Esophagus squamous epithelium (tissue), 5 donors: ENCODE measurements around the gene TMEM37. TPM values are rescaled to one million over a fixed set of nuclear protein-coding genes. Genes with fewer than 3 reads are reported as not detected.

Experiments used
- DNase-seq: peaks from one replicate; lab custom pipeline; 2025; lab: John Stamatoyannopoulos, UW
- H3K27ac ChIP-seq, 4 donors: fragments of 200-600 bp; sonication (generic); one replicate each; pipeline ENCODE4 v1.5.1; 2016 to 2019; ENCODE audit warnings: mild to moderate bottlenecking in 1 of 4
- H3K27me3 ChIP-seq, 4 donors: fragments of 200-600 bp; sonication (generic); 1 replicate in 3 of 4; 2 replicates in 1 of 4; pipeline versions ENCODE4 v1.5.1 to v1.6.0; 2017 to 2021; ENCODE audit warnings: antibody characterized with exemption in 1 of 4
- H3K36me3 ChIP-seq, 3 donors: fragments of 200-600 bp; sonication (generic); one replicate each; pipeline ENCODE4 v1.5.1; 2016 to 2019
- H3K4me1 ChIP-seq, 3 donors: fragments of 200-600 bp; sonication (generic); one replicate each; pipeline ENCODE4 v1.5.1; 2017 to 2019
- H3K4me3 ChIP-seq, 4 donors: fragments of 200-600 bp; sonication (generic); 1 replicate in 3 of 4; 2 replicates in 1 of 4; pipeline ENCODE4 v1.5.1; 2016 to 2019; ENCODE audit warnings: mild to moderate bottlenecking in 2 of 4, moderate library complexity in 1 of 4
- H3K9me3 ChIP-seq, 3 donors: fragments of 200-600 bp; sonication (generic); one replicate each; pipeline ENCODE4 v1.5.1; 2016 to 2019
- POLR2A ChIP-seq, 4 donors: fragments of 450-650 bp; IDR thresholded peaks; one replicate each; pipeline ENCODE4 v1.6.1; 2017; ENCODE audit warnings: antibody characterized with exemption in 4 of 4, mild to moderate bottlenecking in 4 of 4, moderate library complexity in 3 of 4
- WGBS, 2 donors: methylation state at CpG; one replicate each; pipeline ENCODE4 v1.1.5; 2018; 5-methylcytosine and 5-hydroxymethylcytosine counted together
- intact Hi-C: fragments of 100-400 bp; cut with DNase I; formaldehyde crosslinking; loops from one replicate; pipeline ENCODE4 v1.15.0; 2022
- total RNA-seq, 4 donors: library from RNA; depleted of rRNA; stranded (reverse); fragments of >200 nt; gene quantifications; one replicate each; pipeline ENCODE4 v1.1.0, GENCODE V29; 2016
- TF ChIP-seq, protein P1 (sequence below), 6 experiments: fragments of 450-650 bp in 4 of 6; fragments of 200-600 bp in 2 of 6; sonication (generic) in 2 of 6; IDR thresholded peaks; one replicate each; pipeline ENCODE4 v1.5.1; 2016 to 2019; ENCODE audit warnings: antibody characterized with exemption in 6 of 6, mild to moderate bottlenecking in 4 of 6, moderate library complexity in 4 of 6
- donor health status: DM: yes; HTN: yes; CAD: no.

Gene TMEM37
- total RNA-seq, 4 donors from 2014 or later: 2.6 to 11.4 (median 3.8) TPM

GRCh38 chr2:119435953-119436297 lies 4.3 kb downstream of the TMEM37 start:
- H3K27ac ChIP-seq: no peak overlapping the region
- H3K9me3 ChIP-seq: no peaks in the 10 kb centered on the region
- DNase-seq: no peak
- peaks cover 0 to 20% (median 0%) of the 10 kb centered on the region in 4 donors for H3K27me3 ChIP-seq
- intact Hi-C loops: no loop called here
- peaks cover 15 to 47% (median 18%) of the 10 kb centered on the region in 3 donors for H3K4me1 ChIP-seq
- no peak for TF ChIP-seq POLR2A (IDR thresholded peaks at IDR 0.05)
- TF ChIP-seq, protein P1, sequence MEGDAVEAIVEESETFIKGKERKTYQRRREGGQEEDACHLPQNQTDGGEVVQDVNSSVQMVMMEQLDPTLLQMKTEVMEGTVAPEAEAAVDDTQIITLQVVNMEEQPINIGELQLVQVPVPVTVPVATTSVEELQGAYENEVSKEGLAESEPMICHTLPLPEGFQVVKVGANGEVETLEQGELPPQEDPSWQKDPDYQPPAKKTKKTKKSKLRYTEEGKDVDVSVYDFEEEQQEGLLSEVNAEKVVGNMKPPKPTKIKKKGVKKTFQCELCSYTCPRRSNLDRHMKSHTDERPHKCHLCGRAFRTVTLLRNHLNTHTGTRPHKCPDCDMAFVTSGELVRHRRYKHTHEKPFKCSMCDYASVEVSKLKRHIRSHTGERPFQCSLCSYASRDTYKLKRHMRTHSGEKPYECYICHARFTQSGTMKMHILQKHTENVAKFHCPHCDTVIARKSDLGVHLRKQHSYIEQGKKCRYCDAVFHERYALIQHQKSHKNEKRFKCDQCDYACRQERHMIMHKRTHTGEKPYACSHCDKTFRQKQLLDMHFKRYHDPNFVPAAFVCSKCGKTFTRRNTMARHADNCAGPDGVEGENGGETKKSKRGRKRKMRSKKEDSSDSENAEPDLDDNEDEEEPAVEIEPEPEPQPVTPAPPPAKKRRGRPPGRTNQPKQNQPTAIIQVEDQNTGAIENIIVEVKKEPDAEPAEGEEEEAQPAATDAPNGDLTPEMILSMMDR (IDR thresholded peaks at IDR 0.05): no peak
- no peak overlapping the region for H3K4me3 ChIP-seq
- no peaks in the 10 kb centered on the region for H3K36me3 ChIP-seq
- 92 to 94% methylated on average over 4 of the region's 7 CpGs for WGBS, 2 donors

GRCh38 chr2:119436993-119437772 lies 5.5 kb downstream of the TMEM37 start:
- Histone ChIP-seq H3K4me1 (peaks cover 14 to 34% (median 15%) of the 10 kb centered on the region in 3 donors), H3K27ac (no peak overlapping the region), H3K9me3 (no peaks in the 10 kb centered on the region), H3K4me3 (no peak overlapping the region), H3K27me3 (peaks cover 0 to 12% (median 0%) of the 10 kb centered on the region in 4 donors), H3K36me3 (no peaks in the 10 kb centered on the region)
- TF ChIP-seq POLR2A (IDR thresholded peaks at IDR 0.05): no peak
- TF ChIP-seq, protein P1 (IDR thresholded peaks at IDR 0.05): no peak
- intact Hi-C loops: no loop called here
- DNase-seq: no peak
- WGBS, 2 donors: 89 to 96% methylated on average over 9 to 20 of the region's 22 CpGs

DNA sequence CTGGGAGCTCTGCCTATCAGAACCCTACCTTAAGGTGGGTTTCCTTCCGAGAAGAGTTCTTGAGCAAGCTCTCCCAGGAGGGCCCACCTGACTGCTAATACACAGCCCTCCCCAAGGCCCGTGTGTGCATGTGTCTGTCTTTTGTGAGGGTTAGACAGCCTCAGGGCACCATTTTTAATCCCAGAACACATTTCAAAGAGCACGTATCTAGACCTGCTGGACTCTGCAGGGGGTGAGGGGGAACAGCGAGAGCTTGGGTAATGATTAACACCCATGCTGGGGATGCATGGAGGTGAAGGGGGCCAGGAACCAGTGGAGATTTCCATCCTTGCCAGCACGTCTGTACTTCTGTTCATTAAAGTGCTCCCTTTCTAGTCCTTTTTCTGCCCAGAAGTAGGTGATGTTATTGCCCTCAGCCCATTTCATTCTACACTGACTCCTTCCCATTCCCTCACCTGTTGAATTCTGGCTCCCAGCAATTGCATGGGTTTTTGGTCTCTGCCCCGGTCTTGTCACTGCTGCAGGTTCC lies 6.5 kb downstream of the TMEM37 start:
- TF ChIP-seq, protein P1 (IDR thresholded peaks at IDR 0.05): no peak
- no peak for TF ChIP-seq POLR2A (IDR thresholded peaks at IDR 0.05)
- Histone ChIP-seq H3K4me3 (no peak overlapping the region), H3K9me3 (no peaks in the 10 kb centered on the region), H3K36me3 (no peaks in the 10 kb centered on the region), H3K4me1 (peaks cover 5 to 24% (median 6%) of the 10 kb centered on the region in 3 donors), H3K27ac (no peak overlapping the region), H3K27me3 (peaks cover 0 to 2% (median 0%) of the 10 kb centered on the region in 4 donors)
- DNase-seq: no peak
- intact Hi-C loops: no loop called here
- 71 to 86% methylated on average over 4 to 5 of the region's 6 CpGs for WGBS, 2 donors

DNA sequence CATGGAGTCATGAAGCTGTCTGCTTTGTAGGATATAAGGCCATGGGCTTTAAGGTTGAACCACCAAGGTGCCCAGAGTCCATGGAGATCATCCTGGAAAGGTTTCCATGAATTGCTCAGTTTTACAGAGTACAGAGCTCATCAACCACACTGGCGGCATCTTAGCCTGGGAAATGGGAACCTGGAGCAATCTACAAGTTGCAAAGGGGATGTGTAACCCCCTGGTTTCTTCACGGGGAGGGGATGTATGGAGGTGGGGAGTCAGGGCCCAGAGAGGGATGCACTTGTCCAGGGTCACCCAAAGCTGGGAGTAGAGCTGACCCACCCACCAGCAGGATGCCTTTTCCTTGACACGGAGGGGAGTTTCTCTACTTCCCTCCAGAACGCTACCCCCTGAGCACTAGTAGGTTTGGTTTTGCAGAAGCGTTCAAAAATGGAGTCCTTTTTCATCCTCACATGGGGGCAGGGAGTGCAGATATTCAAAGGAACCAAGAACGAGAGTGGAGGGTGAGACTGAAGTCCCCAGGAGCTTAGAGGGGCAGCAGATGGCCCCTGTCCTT lies 7.2 kb downstream of the TMEM37 start:
- Histone ChIP-seq H3K27ac (no peak overlapping the region), H3K9me3 (no peaks in the 10 kb centered on the region), H3K27me3 (no peaks in the 10 kb centered on the region), H3K4me3 (no peak overlapping the region), H3K36me3 (no peaks in the 10 kb centered on the region), H3K4me1 (peaks cover 5 to 18% (median 6%) of the 10 kb centered on the region in 3 donors)
- DNase-seq: no peak
- intact Hi-C loops: no loop called here
- 86 to 100% methylated on average over 1 to 6 of the region's 6 CpGs for WGBS, 2 donors
- no peak for TF ChIP-seq POLR2A (IDR thresholded peaks at IDR 0.05)
- TF ChIP-seq, protein P1 (IDR thresholded peaks at IDR 0.05): no peak
